SK-N-SH treated with all-trans-retinoic acid at 6 μM for 48 hours (cell line): Measurements from ENCODE around the gene DES.

Source experiments
- ESRRG ChIP-seq: fragments of 250-450 bp; sonication (Bioruptor Pico); IDR thresholded peaks from 2 replicates; pipeline ENCODE4 v1.6.1; 2021; ENCODE audit warnings: mild to moderate bottlenecking
- ISL1 ChIP-seq: fragments of 250-450 bp; sonication (Bioruptor Pico); IDR thresholded peaks from 2 replicates; pipeline ENCODE4 v2.1.2; 2022; ENCODE audit warnings: mild to moderate bottlenecking, moderate library complexity
- OSR1 ChIP-seq: fragments of 250-450 bp; sonication (Bioruptor Pico); IDR thresholded peaks from 2 replicates; pipeline ENCODE4 v1.8.0; 2022; ENCODE audit warnings: moderate library complexity, mild to moderate bottlenecking, inconsistent platforms
- SNAI2 ChIP-seq: fragments of 250-450 bp; sonication (Bioruptor Pico); IDR thresholded peaks from 2 replicates; pipeline ENCODE4 v1.5.0; 2020; ENCODE audit warnings: mild to moderate bottlenecking, moderate library complexity
- TCF4 ChIP-seq: fragments of 250-450 bp; sonication (Bioruptor Pico); IDR thresholded peaks from 2 replicates; pipeline ENCODE4 v1.8.0; 2021; ENCODE audit warnings: mild to moderate bottlenecking, moderate library complexity, borderline replicate concordance
- TOX ChIP-seq: fragments of 250-450 bp; sonication (Bioruptor Pico); IDR thresholded peaks from 2 replicates; pipeline ENCODE4 v1.8.0; 2021; ENCODE audit warnings: mild to moderate bottlenecking, moderate library complexity, borderline replicate concordance
- ZC3H10 ChIP-seq: fragments of 250-450 bp; sonication (Bioruptor Pico); IDR thresholded peaks from 2 replicates; pipeline ENCODE4 v1.5.1; 2021; ENCODE audit warnings: mild to moderate bottlenecking, moderate library complexity
- ZFP3 ChIP-seq: fragments of 250-450 bp; sonication (Bioruptor Pico); IDR thresholded peaks from 2 replicates; pipeline ENCODE4 v1.5.0; 2020; ENCODE audit warnings: mild to moderate bottlenecking, moderate library complexity
- ZFP30 ChIP-seq: fragments of 450-650 bp; formaldehyde crosslinking; IDR thresholded peaks from 2 replicates; pipeline ENCODE4 v1.5.0; 2022; ENCODE audit warnings: mild to moderate bottlenecking, moderate library complexity
- ZNF565 ChIP-seq: fragments of 450-650 bp; formaldehyde crosslinking; conservative IDR thresholded peaks from 2 replicates; pipeline ENCODE4 v1.5.0; 2020; ENCODE audit warnings: low read depth, mild to moderate bottlenecking, moderate library complexity

DNA sequence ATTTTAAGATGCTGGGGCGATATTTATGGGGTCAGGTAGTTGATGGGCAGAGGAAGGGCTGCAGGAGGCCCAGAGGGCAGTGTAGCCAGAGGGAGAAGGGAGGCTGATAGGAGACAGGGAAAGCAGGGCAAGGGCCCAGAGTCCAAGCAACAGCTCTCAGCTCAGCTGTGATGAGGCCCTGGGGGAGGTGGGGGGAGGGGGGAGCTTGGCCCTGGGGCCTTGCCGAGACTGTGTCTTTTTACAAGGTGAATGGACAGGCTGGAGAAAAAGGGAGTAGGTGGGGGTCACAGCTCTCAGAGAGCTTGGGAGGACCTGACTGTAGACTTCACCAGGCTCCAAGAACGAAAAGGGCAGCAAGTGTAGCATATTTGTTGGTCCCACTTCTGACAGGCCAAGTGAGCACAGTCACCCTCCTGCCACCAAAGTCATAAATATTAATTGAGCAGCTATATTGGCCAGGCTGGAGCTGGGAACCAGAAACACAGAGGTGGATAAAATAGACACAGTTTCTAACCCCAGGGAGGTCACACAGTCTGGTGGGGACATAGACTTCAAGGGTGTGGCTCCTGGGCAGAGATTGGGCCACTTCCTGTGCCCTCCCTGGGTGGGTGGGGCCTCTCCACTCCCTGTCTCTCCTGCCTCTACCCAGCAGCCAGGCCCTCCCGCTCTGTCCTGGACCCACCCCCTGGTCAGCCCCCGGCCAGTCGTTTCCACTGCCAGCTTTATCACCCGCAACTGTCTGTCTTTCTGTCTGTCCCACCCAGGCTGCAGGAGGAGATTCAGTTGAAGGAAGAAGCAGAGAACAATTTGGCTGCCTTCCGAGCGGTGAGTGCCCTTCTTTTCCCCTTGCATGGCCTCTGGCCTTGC is 1.4 kb downstream of the DES start:
- TF ChIP-seq ZNF565: no peak
- no peak for TF ChIP-seq ISL1
- TF ChIP-seq SNAI2 (CRISPR knock-in tag): no peak
- no peak for TF ChIP-seq ZFP3 (CRISPR knock-in tag)
- TF ChIP-seq ZC3H10: no peak
- no peak for TF ChIP-seq TOX (CRISPR knock-in tag)
- TF ChIP-seq OSR1 (CRISPR knock-in tag): no peak
- TF ChIP-seq TCF4 (CRISPR knock-in tag): no peak
- TF ChIP-seq ZFP30 (CRISPR knock-in tag): no peak
- TF ChIP-seq ESRRG (CRISPR knock-in tag): no peak
